Measurements from ENCODE around the gene RASA3.
"Not testable (repeated sequence)": the region's sequence is repeated elsewhere in the genome, so short reads cannot be mapped to it uniquely, and the experiment has no call there.

RASA3 gene

GRCh38 chr13:114124431-114124830 lies 8.0 kb downstream of the RASA3 start:
- DNase-seq = no peak

- no peak for DNase-seq
Observed at GRCh38 chr13:114123876-114124275, 8.5 kb downstream of the RASA3 start.

- DNase-seq = no peak
Observed at GRCh38 chr13:114123448-114123847, 9.0 kb downstream of the RASA3 start.

- no peak for DNase-seq
Observed at GRCh38 chr13:114122591-114123211, 9.7 kb downstream of the RASA3 start.

- DNase-seq = no peak
Observed at GRCh38 chr13:114122127-114122511, 10.3 kb downstream of the RASA3 start.

GRCh38 chr13:114121496-114122126 lies 10.8 kb downstream of the RASA3 start:
- no peak for DNase-seq

- no peak for DNase-seq
Observed at GRCh38 chr13:114121031-114121430, 11.4 kb downstream of the RASA3 start.

GRCh38 chr13:114120591-114121011 lies 11.8 kb downstream of the RASA3 start:
- DNase-seq = no peak

GRCh38 chr13:114119196-114119595 lies 13.2 kb downstream of the RASA3 start:
- no peak for DNase-seq

- no peak for DNase-seq
Observed at GRCh38 chr13:114118511-114119123, 13.8 kb downstream of the RASA3 start.

- no peak for DNase-seq
Observed at GRCh38 chr13:114118086-114118485, 14.3 kb downstream of the RASA3 start.

GRCh38 chr13:114117341-114117874 lies 15.0 kb downstream of the RASA3 start:
- not testable (repeated sequence) for DNase-seq

GRCh38 chr13:114116734-114117133 lies 15.7 kb downstream of the RASA3 start:
- DNase-seq = no peak

- no peak for DNase-seq
Observed at GRCh38 chr13:114115796-114116195, 16.6 kb downstream of the RASA3 start.

- no peak for DNase-seq
Observed at GRCh38 chr13:114115191-114115671, 17.2 kb downstream of the RASA3 start.

- DNase-seq = not testable (repeated sequence)
Observed at GRCh38 chr13:114114666-114115065, 17.8 kb downstream of the RASA3 start.

GRCh38 chr13:114114006-114114640 lies 18.3 kb downstream of the RASA3 start:
- no peak for DNase-seq

- DNase-seq = not testable (repeated sequence)
Observed at GRCh38 chr13:114113395-114113794, 19.0 kb downstream of the RASA3 start.

GRCh38 chr13:114112826-114113322 lies 19.5 kb downstream of the RASA3 start:
- no peak for DNase-seq

GRCh38 chr13:114112231-114112825 lies 20.1 kb downstream of the RASA3 start:
- no peak for DNase-seq

GRCh38 chr13:114111577-114111976 lies 20.8 kb downstream of the RASA3 start:
- DNase-seq = no peak

- not testable (repeated sequence) for DNase-seq
Observed at GRCh38 chr13:114110830-114111189, 21.6 kb downstream of the RASA3 start.
